Middle frontal gyrus (tissue), 1 donor: ENCODE measurements around the gene ROGDI.

Experiments used
- DNase-seq: peaks from one replicate; pipeline ENCODE4 v3.0.0-alpha.2; 2015; ENCODE audit warnings: low spot score; ENCODE audit errors: extremely low spot score

The ROGDI gene

DNA sequence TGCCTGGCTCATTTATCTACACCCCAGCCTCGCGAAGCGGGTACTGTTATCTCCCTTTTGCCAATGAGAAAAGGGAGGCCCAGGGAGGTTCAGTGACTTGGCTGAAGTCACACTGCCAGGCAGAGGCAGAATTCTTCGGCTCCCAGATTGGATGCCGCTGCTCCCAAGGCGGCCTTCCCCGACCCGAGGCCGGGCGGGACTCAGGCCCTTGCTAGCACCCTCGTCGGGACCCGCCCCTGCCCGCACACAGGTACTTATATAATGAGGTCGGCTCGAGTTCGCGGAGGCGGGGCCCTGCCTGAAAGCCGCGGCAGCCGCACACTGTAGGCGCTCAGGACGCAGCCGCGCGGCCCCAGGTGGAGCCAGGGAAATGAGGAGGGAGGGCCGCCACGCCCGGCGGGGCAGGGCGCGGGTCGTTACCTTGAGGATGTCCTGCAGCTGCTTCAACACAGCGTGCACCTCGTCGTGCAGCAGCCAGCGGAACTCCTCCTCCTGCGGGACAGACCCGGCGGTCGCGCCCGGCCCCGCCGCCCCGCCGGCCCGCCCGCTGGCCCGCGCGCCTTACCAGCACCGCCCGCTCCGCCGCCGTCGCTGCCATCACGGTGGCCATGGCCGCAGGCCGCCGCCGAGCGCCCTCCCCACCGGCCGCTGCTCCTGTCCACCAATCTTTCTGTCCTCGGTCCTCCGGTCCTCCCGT is at the start of gene ROGDI:
Gene ROGDI, minus strand, starts transcription at position 672 of the 697 bp plus-strand sequence. Its CDS starts 62 bp downstream, at position 610.
- DNase-seq: peak; percentile 5

DNA sequence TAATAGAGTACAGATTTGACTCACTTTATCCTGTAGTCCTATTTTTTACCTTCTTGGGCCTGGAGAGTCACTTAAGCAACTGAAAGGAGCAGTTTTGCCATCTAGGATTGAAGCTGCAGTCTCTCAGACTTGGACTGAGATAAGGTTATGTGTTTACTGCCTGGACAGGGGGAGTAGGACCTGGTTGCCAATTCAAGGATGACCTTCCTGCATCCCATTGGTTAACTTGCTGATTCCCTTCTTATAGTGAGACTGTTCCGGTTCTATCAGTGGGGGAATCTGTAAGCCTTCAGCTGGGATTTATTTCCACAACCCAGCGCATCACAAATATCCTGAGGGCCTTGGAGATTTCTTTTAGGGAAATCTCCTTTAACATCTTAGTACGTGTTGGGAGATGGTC is 47.8 kb upstream of the ROGDI start:
- DNase-seq: no peak

- DNase-seq: no peak
Observed at GRCh38 chr16:4847774-4848587, 45.5 kb upstream of the ROGDI start.

DNA sequence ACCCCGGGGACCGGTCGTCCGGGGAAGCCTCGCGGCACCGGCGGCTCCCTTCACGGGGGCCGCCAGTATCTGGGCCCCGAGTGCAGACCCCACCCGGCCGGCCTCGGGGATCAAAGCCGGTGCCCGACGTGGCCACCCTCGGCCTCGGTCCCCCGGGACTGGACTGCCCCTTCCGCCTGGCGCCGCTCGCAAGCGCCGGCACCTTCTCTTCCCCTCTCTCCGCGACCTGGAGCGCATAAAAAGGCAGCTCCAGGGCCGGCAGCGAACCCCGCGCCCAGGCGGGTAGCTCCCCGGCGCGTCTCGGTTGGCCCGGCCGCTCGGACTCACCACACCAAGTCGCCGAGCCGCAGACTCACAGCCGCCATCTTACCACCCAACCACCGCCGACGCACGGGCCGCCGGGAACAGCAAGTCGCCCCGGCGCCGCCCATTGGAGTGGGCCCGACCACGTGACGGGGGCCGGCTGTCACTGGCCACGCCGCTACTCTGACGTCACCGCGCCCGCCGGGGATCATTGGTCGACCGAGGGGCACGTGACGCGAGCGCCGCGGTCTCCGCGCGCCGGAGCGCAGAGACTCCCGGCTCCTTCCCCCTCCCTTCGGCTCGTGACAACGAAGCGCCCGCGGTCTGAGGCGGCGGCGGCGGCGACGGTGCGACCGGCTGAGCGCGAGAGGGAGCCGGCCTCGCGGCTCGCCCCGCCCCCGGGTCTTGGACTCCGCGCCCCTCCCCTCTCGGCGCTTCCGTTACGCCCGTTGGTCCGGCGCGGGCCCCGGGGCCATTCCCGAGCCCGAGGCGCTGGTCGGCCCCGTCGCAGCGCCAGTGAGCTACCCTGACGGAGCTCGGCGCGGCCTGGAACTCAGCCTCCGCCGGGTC is 44.7 kb upstream of the ROGDI start, which contains the start of the genes GLYR1 and UBN1:
Gene GLYR1, minus strand, starts transcription at position 388 of the 873 bp plus-strand sequence. Its CDS starts 23 bp downstream, at position 365.
Gene UBN1, plus strand, starts transcription at position 581 of the 873 bp plus-strand sequence. CDS start 5,437 bp downstream, outside the sequence.
- peak; percentile 94 for DNase-seq

- DNase-seq: no peak
Observed at GRCh38 chr16:4846503-4846900, 44.1 kb upstream of the ROGDI start.

DNA sequence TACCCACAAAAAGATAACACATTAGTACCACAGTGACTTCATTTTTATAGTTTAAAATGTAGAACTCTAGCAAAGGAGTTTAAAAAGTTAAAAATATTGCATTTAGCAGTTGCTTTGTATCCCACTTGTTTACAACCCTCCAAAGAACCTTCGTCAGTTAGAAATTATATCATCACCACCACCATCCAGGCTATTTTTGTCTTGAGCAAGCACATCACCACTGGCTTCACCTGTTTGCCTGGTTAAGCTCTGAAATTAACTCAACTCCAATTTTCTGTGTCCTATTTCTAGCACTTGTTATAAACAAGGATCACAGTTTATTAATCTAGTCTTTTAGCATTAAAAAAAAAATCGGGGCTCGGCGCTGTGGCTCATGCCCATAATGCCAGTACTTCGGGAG is 38.6 kb upstream of the ROGDI start:
- no peak for DNase-seq

GRCh38 chr16:4839942-4840341 is 37.5 kb upstream of the ROGDI start:
- DNase-seq: no peak

DNA sequence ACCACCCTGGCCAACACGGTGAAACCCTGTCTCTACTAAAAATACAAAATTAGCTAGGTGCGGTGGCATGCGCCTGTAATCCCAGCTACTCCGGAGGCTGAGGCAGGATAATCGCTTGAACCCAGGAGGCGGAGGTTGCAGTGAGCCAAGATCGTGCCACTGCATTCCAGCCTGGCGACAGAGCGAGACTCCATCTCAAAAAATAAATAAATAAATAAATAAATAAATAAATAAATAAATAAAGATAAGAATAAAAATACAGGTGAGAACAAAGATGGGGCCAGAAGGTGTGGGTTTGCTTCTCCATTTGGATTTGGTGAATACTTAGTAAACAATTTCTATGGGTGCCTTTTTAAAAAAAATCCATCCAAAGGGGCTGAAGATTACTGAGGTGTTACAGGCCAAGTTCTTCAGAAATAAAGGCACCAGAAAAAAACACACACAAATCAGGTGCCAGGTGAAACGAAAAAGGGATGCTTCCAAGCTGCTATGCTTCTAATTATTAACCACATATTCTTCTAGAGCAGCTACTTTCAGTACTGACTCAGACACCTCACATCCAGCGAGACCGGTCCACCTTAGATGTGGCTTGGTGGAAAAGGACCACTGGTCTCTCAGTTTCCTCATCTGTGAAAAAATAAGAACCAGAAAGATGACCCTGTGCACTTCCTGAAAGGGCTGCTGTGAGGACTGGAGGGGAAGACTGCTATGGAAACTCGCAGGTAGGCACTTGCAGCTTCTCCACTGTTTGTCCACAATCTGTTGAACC is 35.5 kb upstream of the ROGDI start:
- DNase-seq: no peak

- no peak for DNase-seq
Observed at GRCh38 chr16:4836727-4837126, 34.3 kb upstream of the ROGDI start.

GRCh38 chr16:4833584-4833983 is 31.2 kb upstream of the ROGDI start:
- no peak for DNase-seq

GRCh38 chr16:4832698-4833343 is 30.4 kb upstream of the ROGDI start:
- no peak for DNase-seq

GRCh38 chr16:4831616-4832015 is 29.2 kb upstream of the ROGDI start:
- DNase-seq: no peak

DNA sequence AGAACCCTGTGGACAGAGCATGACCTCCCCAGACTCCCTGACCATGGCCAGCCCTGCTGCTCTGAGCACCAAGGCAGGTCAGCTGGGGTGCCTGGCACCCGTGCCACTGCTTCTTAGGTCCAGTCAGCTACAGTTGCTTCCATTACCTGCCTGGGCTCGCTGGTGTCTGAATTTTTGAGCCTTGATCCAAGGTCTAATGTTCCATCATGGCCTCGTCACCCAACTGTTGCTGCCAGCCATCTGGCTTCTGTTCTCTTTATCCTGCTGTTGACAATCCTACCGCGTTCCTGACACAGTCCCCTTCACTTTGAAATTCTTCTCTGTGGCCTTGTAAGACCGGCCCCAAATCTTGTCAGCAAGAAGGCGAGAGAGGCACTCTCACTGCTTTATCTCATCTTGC is 28.0 kb upstream of the ROGDI start:
- DNase-seq: no peak

GRCh38 chr16:4828567-4829321 is 26.3 kb upstream of the ROGDI start:
- no peak for DNase-seq

GRCh38 chr16:4826980-4827379 is 24.5 kb upstream of the ROGDI start:
- no peak for DNase-seq

- DNase-seq: no peak
Observed at GRCh38 chr16:4826526-4826925, 24.1 kb upstream of the ROGDI start.

- no peak for DNase-seq
Observed at GRCh38 chr16:4825196-4825595, 22.8 kb upstream of the ROGDI start.

GRCh38 chr16:4820652-4821051 is 18.2 kb upstream of the ROGDI start:
- DNase-seq: no peak

DNA sequence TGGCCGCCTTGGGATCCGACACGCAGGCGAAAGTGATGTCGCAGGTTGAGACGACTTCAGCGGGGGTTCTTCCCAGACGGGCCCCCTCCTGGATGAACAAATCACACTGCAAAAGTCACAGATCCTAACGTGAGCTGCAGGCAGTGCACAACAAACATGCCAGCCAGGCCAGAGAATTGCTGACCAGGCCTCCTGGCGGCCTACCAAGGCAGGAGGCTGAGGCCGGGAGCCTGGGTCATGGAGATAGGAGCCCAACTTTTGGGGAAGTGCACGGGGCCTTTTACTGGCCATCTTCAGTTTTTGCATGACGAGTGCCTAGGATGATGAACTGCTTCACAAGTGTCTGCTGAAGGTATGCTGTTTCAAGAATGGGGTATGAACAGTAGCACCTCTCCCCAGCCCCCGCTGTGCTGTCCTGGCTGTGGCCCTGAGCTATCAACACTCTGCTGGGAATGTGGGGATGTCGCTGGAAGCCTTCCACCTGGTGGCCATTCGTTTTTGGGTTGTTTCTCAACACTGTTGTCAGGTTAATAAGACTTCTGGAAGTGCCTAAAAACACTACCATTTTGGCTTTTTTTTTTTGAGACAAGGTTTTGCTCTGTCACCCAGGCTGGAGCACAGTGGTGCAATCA is 12.2 kb upstream of the ROGDI start:
- DNase-seq: no peak
